ENCODE data around the gene WHAMM. TPM values are rescaled to one million over a fixed set of nuclear protein-coding genes. Genes with fewer than 3 reads are reported as not detected.

WHAMM gene
- total RNA-seq, 2 experiments from 2014 or later = 8.6 to 13.6 TPM

DNA sequence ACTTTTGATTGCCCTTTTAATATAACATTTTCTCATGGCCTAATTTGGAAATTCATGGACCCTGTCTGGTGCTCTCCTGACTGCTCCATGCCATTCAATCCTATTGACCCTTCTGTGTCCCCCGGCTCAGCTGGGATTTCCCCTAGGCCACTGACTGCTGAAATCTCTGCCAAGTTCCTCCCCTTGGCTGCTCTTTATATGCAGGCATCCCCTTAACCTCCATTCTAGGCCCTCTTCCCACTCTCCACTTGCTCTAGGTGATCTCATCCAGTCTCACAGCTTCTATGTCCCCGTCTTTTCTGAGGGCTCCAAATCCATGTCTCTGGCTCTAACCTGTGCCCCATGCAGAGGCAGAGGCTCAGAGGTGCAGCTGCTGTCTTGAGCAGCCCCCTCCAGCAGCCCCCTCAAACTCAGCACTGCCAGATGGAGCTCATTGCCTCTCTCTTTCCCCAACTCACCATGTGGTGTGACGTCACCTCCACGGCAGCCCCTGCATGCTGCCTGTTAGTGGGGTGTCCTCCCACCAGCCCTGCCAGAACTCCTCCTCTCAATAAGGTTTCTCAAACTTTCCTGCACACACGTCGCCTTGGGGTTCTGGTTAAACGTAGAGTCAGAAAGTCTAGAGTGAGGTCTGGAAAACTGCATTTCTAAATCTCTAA, 10.1 kb upstream of the WHAMM start:
- Histone ChIP-seq H3K4me2 (ENCODE audit: low read length) (no peak overlapping the region), H3K36me3 (ENCODE audit: insufficient read depth, low read length) (no peaks in the 10 kb centered on the region), H3K27ac (ENCODE audit: low read depth, low read length, poor library complexity, severe bottlenecking) (no peak overlapping the region), H4K20me1 (ENCODE audit: insufficient read depth, low read length) (no peaks in the 10 kb centered on the region), H3K4me1 (ENCODE audit: insufficient read depth, low read length, poor library complexity, severe bottlenecking) (peaks cover 11% of the 10 kb centered on the region), H3K9me2 (ENCODE audit: insufficient read depth, low read length) (no peaks in the 10 kb centered on the region), H3K4me3 (ENCODE audit: low read depth, low read length, poor library complexity, severe bottlenecking) (no peak overlapping the region), H2AFZ (ENCODE audit: low read length) (no peak overlapping the region), H3K9me3 (ENCODE audit: low read length) (no peaks in the 10 kb centered on the region), H3K79me2 (ENCODE audit: insufficient read depth, low read depth, low read length) (no peaks in the 10 kb centered on the region)
- no peak for DNase-seq (ENCODE audit: low spot score)
- BruUV-seq (replicated peaks) = no TSS peak
- intact Hi-C loops (cut with micrococcal nuclease; ENCODE audit: unreplicated experiment) = no loop called here
- no peak for TF ChIP-seq CTCF (conservative IDR thresholded peaks at IDR 0.05; ENCODE audit: low read length)
- TF ChIP-seq EZH2phosphoT487 (IDR thresholded peaks at IDR 0.05; ENCODE audit: borderline replicate concordance, low read depth, low read length) = no peak
- ChIA-PET CTCF (ENCODE audit: unreplicated experiment) (no interaction called here), POLR2A (interaction anchor here (0.6 kb wide), 1 partner anchor 63 kb away, joined by 3 read pairs; no protein-coding TSS in a partner anchor)

GRCh38 chr15:82802497-82802896, 6.9 kb upstream of the WHAMM start:
- H3K4me1 ChIP-seq (ENCODE audit: insufficient read depth, low read length, poor library complexity, severe bottlenecking) = peaks cover 43% of the 10 kb centered on the region
- H3K4me3 ChIP-seq (ENCODE audit: low read depth, low read length, poor library complexity, severe bottlenecking) = no peak overlapping the region
- no TSS peak for BruUV-seq (replicated peaks)
- TF ChIP-seq EZH2phosphoT487 (IDR thresholded peaks at IDR 0.05; ENCODE audit: borderline replicate concordance, low read depth, low read length) (no peak), CTCF (conservative IDR thresholded peaks at IDR 0.05; ENCODE audit: low read length) (no peak)
- no peaks in the 10 kb centered on the region for H3K9me3 ChIP-seq (ENCODE audit: low read length)
- ChIA-PET CTCF (ENCODE audit: unreplicated experiment) (no interaction called here), POLR2A (interaction anchor here (0.8 to 1.4 kb wide), 3 partner anchors 14 to 53 kb away, joined by 3 to 5 read pairs (median 4); no protein-coding TSS in a partner anchor)
- H3K9me2 ChIP-seq (ENCODE audit: insufficient read depth, low read length) = no peaks in the 10 kb centered on the region
- H3K79me2 ChIP-seq (ENCODE audit: insufficient read depth, low read depth, low read length) = no peaks in the 10 kb centered on the region
- DNase-seq (ENCODE audit: low spot score) = no peak
- no peak overlapping the region for H2AFZ ChIP-seq (ENCODE audit: low read length)
- no peak overlapping the region for H3K27ac ChIP-seq (ENCODE audit: low read depth, low read length, poor library complexity, severe bottlenecking)
- intact Hi-C loops (cut with micrococcal nuclease; ENCODE audit: unreplicated experiment) = no loop called here
- no peaks in the 10 kb centered on the region for H3K36me3 ChIP-seq (ENCODE audit: insufficient read depth, low read length)
- no peaks in the 10 kb centered on the region for H4K20me1 ChIP-seq (ENCODE audit: insufficient read depth, low read length)
- no peak overlapping the region for H3K4me2 ChIP-seq (ENCODE audit: low read length)
